WTC11 (cell line): ENCODE data around the gene BRD1. TPM values are rescaled to one million over a fixed set of nuclear protein-coding genes. Genes with fewer than 3 reads are reported as not detected.

Source experiments
- ATAC-seq: fragments of 200-7000 bp; cut with Tn5 transposase; 2 replicates; pipeline ENCODE4 v1.10.0; 2021; ENCODE audit warnings: mild to moderate bottlenecking, moderate library complexity
- CTCF ChIA-PET: fragments of 300-600 bp; sonication (Branson Sonifier 250); formaldehyde crosslinking; loops from one replicate; lab custom pipeline; 2021; ENCODE audit warnings: antibody characterized with exemption; lab: Charles Lee
- POLR2A ChIA-PET: fragments of 350-600 bp; sonication (Branson Sonifier 250); formaldehyde crosslinking; loops from one replicate; lab custom pipeline; 2021; ENCODE audit warnings: antibody characterized with exemption; lab: Charles Lee
- DNase-seq: peaks from one replicate; pipeline ENCODE4 v3.0.0; 2021; ENCODE audit warnings: low spot score
- H3K27ac Mint-ChIP-seq: 2 replicates; pipeline ENCODE4 v1.8.0; 2021; ENCODE audit warnings: mixed read lengths
- H3K27me3 Mint-ChIP-seq: 2 replicates; pipeline ENCODE4 v1.8.0; 2021; ENCODE audit warnings: low read depth, mild to moderate bottlenecking, moderate library complexity, mixed read lengths
- H3K36me3 Mint-ChIP-seq: 2 replicates; pipeline ENCODE4 v1.8.0; 2021; ENCODE audit warnings: mixed read lengths
- H3K4me1 Mint-ChIP-seq: 2 replicates; pipeline ENCODE4 v1.8.0; 2022; ENCODE audit warnings: mixed read lengths
- H3K4me3 Mint-ChIP-seq: 2 replicates; pipeline ENCODE4 v1.8.0; 2021; ENCODE audit warnings: mild to moderate bottlenecking, moderate library complexity, mixed read lengths
- H3K9me3 Mint-ChIP-seq: 2 replicates; pipeline ENCODE4 v1.8.0; 2021; ENCODE audit warnings: mixed read lengths
- ATF1 ChIP-seq: sonication (generic); formaldehyde crosslinking; IDR thresholded peaks from 2 replicates; pipeline ENCODE4 v1.8.1; 2023; ENCODE audit warnings: mild to moderate bottlenecking, moderate library complexity, missing genetic modification reagents
- ATF3 ChIP-seq: sonication (generic); formaldehyde crosslinking; conservative IDR thresholded peaks from 2 replicates; pipeline ENCODE4 v1.8.1; 2022; ENCODE audit warnings: mild to moderate bottlenecking, missing genetic modification reagents
- CBFB ChIP-seq: sonication (generic); formaldehyde crosslinking; IDR thresholded peaks from 2 replicates; pipeline ENCODE4 v1.8.1; 2022; ENCODE audit warnings: mild to moderate bottlenecking, low read depth, missing genetic modification reagents
- CREB1 ChIP-seq: sonication (generic); formaldehyde crosslinking; IDR thresholded peaks from 2 replicates; pipeline ENCODE4 v1.8.0; 2023; ENCODE audit warnings: mild to moderate bottlenecking, missing genetic modification reagents
- CTCF ChIP-seq: fragments of 200-600 bp; IDR thresholded peaks from 2 replicates; pipeline ENCODE4 v1.8.0; 2022; ENCODE audit warnings: antibody characterized with exemption
- ETV6 ChIP-seq: sonication (generic); formaldehyde crosslinking; IDR thresholded peaks from 2 replicates; pipeline ENCODE4 v1.8.1; 2022; ENCODE audit warnings: mild to moderate bottlenecking, missing genetic modification reagents
- FOXJ3 ChIP-seq: sonication (generic); formaldehyde crosslinking; IDR thresholded peaks from 2 replicates; pipeline ENCODE4 v1.9.0; 2021; ENCODE audit warnings: missing genetic modification reagents, mild to moderate bottlenecking, borderline replicate concordance
- GABPB1 ChIP-seq: sonication (generic); formaldehyde crosslinking; IDR thresholded peaks from 2 replicates; pipeline ENCODE4 v1.8.1; 2023; ENCODE audit warnings: mild to moderate bottlenecking, missing genetic modification reagents
- GTF2I ChIP-seq: fragments of 250-450 bp; sonication (Bioruptor Pico); conservative IDR thresholded peaks from 2 replicates; pipeline ENCODE4 v1.4.0; 2021; ENCODE audit warnings: mild to moderate bottlenecking
- HMGA2 ChIP-seq: fragments of 250-450 bp; sonication (Bioruptor Pico); IDR thresholded peaks from 2 replicates; pipeline ENCODE4 v1.4.0; 2021; ENCODE audit warnings: mild to moderate bottlenecking, moderate library complexity
- JAZF1 ChIP-seq: fragments of 250-450 bp; sonication (Bioruptor Pico); IDR thresholded peaks from 2 replicates; pipeline ENCODE4 v1.9.0; 2021; ENCODE audit warnings: moderate library complexity, mild to moderate bottlenecking, inconsistent platforms
- MYBL2 ChIP-seq: sonication (generic); formaldehyde crosslinking; IDR thresholded peaks from 2 replicates; pipeline ENCODE4 v1.8.1; 2023; ENCODE audit warnings: mild to moderate bottlenecking, moderate library complexity, missing genetic modification reagents
- NFATC4 ChIP-seq: fragments of 250-450 bp; sonication (Bioruptor Pico); IDR thresholded peaks from 2 replicates; pipeline ENCODE4 v1.9.0; 2021; ENCODE audit warnings: mild to moderate bottlenecking
- NR2C2 ChIP-seq: sonication (generic); formaldehyde crosslinking; IDR thresholded peaks from 2 replicates; pipeline ENCODE4 v1.8.0; 2022; ENCODE audit warnings: mild to moderate bottlenecking, missing genetic modification reagents
- PRRX2 ChIP-seq: fragments of 250-450 bp; sonication (Bioruptor Pico); IDR thresholded peaks from 2 replicates; pipeline ENCODE4 v1.8.0; 2021; ENCODE audit warnings: mild to moderate bottlenecking
- ZNF138 ChIP-seq: sonication (generic); formaldehyde crosslinking; conservative IDR thresholded peaks from 2 replicates; pipeline ENCODE4 v1.8.1; 2022; ENCODE audit warnings: mild to moderate bottlenecking, moderate library complexity, missing genetic modification reagents
- ZNF219 ChIP-seq: sonication (generic); formaldehyde crosslinking; IDR thresholded peaks from 2 replicates; pipeline ENCODE4 v1.8.0; 2023; ENCODE audit warnings: missing genetic modification reagents, mild to moderate bottlenecking, borderline replicate concordance
- ZNF232 ChIP-seq: sonication (generic); formaldehyde crosslinking; IDR thresholded peaks from 2 replicates; pipeline ENCODE4 v1.8.0; 2022; ENCODE audit warnings: mild to moderate bottlenecking, missing genetic modification reagents
- ZNF317 ChIP-seq: sonication (generic); formaldehyde crosslinking; IDR thresholded peaks from 2 replicates; pipeline ENCODE4 v1.8.1; 2023; ENCODE audit warnings: low read depth, mild to moderate bottlenecking, moderate library complexity, missing genetic modification reagents, borderline replicate concordance
- ZNF396 ChIP-seq: fragments of 250-450 bp; sonication (Bioruptor Pico); IDR thresholded peaks from 2 replicates; pipeline ENCODE4 v1.8.0; 2021; ENCODE audit warnings: mild to moderate bottlenecking, moderate library complexity, borderline replicate concordance
- total RNA-seq: library from RNA; stranded (reverse); gene quantifications from 3 replicates; pipeline ENCODE4 v1.2.3, GENCODE V29; 2021
- TF ChIP-seq, protein P1 (sequence below): sonication (generic); formaldehyde crosslinking; IDR thresholded peaks from 2 replicates; pipeline ENCODE4 v1.8.1; 2023; ENCODE audit warnings: mild to moderate bottlenecking, missing genetic modification reagents, borderline replicate concordance
- TF ChIP-seq, protein P2 (sequence below): sonication (generic); formaldehyde crosslinking; IDR thresholded peaks from 2 replicates; pipeline ENCODE4 v1.8.0; 2023; ENCODE audit warnings: mild to moderate bottlenecking, missing genetic modification reagents

Gene BRD1
- total RNA-seq, 1 experiment from 2014 or later = 36.6 TPM

DNA sequence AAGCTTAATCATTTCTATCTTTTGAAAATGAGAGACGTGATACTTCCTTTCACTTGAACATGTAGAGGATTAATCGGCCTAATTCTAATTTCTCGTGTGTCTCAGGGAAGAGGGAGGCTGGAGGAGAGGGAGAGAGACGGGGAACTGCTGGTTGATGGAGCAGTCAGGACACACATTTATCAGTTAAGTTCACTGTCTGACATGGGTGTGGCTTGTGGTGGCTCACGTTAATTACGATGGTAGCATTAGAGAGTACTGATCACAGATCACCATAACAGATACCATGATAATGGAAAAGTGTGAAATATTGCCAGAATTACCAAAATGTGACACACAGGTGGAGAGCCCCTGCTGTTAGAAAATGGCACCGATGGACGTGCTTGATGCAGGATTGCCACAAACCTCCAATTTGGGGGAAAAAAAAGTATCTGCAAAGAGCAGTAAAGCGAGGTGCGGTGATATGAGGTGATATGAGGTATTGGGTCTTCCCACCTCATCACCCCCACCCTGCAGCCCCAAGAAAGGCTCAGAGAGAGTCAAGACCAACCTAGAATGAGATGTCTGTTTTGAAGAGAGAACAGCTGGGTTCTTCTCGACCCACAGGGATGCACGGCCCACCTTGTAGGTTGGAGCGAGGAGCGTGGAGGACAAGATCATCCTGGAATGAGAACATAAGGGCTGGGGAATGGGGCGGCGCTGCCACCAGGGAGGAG, 45.7 kb upstream of the BRD1 start (continued):
- TF ChIP-seq, protein P1, sequence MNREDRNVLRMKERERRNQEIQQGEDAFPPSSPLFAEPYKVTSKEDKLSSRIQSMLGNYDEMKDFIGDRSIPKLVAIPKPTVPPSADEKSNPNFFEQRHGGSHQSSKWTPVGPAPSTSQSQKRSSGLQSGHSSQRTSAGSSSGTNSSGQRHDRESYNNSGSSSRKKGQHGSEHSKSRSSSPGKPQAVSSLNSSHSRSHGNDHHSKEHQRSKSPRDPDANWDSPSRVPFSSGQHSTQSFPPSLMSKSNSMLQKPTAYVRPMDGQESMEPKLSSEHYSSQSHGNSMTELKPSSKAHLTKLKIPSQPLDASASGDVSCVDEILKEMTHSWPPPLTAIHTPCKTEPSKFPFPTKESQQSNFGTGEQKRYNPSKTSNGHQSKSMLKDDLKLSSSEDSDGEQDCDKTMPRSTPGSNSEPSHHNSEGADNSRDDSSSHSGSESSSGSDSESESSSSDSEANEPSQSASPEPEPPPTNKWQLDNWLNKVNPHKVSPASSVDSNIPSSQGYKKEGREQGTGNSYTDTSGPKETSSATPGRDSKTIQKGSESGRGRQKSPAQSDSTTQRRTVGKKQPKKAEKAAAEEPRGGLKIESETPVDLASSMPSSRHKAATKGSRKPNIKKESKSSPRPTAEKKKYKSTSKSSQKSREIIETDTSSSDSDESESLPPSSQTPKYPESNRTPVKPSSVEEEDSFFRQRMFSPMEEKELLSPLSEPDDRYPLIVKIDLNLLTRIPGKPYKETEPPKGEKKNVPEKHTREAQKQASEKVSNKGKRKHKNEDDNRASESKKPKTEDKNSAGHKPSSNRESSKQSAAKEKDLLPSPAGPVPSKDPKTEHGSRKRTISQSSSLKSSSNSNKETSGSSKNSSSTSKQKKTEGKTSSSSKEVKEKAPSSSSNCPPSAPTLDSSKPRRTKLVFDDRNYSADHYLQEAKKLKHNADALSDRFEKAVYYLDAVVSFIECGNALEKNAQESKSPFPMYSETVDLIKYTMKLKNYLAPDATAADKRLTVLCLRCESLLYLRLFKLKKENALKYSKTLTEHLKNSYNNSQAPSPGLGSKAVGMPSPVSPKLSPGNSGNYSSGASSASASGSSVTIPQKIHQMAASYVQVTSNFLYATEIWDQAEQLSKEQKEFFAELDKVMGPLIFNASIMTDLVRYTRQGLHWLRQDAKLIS = no peak
- TF ChIP-seq GTF2I (CRISPR knock-in tag) = no peak
- no peak for TF ChIP-seq ETV6 (CRISPR knock-in tag)
- no peak for TF ChIP-seq ZNF219

DNA sequence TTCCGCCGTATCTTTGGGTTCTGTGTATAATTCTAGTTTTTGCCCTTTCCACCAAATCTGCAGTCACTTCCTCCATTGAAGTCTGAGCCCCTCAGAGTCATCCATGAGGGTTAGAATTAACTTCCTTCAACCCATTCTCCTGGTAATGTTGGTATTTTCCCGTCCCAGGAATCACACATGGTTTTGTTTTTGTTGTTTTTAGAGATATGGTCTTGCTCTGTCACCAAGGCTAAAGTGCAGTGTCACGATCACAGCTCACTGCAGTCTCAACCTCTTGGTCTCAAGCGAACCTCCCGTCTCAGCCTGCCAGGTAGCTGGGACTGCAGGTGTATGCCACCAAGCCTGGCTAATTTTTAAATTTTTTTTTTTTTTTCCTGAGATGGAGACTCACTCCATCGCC, 44.7 kb upstream of the BRD1 start:
- Mint-ChIP-seq H3K36me3 (peaks cover 46% of the 10 kb centered on the region), H3K27ac (no peak overlapping the region)
- POLR2A ChIA-PET = no interaction called here

More for the DNA sequence above, 44.7 kb upstream of the BRD1 start:
- no peaks in the 10 kb centered on the region for H3K27me3 Mint-ChIP-seq
- peaks cover 21% of the 10 kb centered on the region for H3K9me3 Mint-ChIP-seq
- no peak for DNase-seq
- no peak overlapping the region for H3K4me3 Mint-ChIP-seq
- peaks cover 3% of the 10 kb centered on the region for H3K4me1 Mint-ChIP-seq
- TF ChIP-seq ATF1 (CRISPR knock-in tag) (no peak), GABPB1 (no peak), CBFB (CRISPR knock-in tag) (no peak), ZNF317 (CRISPR knock-in tag) (no peak), NFATC4 (CRISPR knock-in tag) (no peak), ZNF232 (CRISPR knock-in tag) (no peak), JAZF1 (CRISPR knock-in tag) (no peak), ZNF138 (CRISPR knock-in tag) (no peak), ZNF396 (CRISPR knock-in tag) (no peak), ATF3 (CRISPR knock-in tag) (no peak), PRRX2 (CRISPR knock-in tag) (no peak), NR2C2 (no peak), CREB1 (no peak), FOXJ3 (no peak), MYBL2 (CRISPR knock-in tag) (no peak), CTCF (no peak), HMGA2 (no peak)
- TF ChIP-seq, protein P2, sequence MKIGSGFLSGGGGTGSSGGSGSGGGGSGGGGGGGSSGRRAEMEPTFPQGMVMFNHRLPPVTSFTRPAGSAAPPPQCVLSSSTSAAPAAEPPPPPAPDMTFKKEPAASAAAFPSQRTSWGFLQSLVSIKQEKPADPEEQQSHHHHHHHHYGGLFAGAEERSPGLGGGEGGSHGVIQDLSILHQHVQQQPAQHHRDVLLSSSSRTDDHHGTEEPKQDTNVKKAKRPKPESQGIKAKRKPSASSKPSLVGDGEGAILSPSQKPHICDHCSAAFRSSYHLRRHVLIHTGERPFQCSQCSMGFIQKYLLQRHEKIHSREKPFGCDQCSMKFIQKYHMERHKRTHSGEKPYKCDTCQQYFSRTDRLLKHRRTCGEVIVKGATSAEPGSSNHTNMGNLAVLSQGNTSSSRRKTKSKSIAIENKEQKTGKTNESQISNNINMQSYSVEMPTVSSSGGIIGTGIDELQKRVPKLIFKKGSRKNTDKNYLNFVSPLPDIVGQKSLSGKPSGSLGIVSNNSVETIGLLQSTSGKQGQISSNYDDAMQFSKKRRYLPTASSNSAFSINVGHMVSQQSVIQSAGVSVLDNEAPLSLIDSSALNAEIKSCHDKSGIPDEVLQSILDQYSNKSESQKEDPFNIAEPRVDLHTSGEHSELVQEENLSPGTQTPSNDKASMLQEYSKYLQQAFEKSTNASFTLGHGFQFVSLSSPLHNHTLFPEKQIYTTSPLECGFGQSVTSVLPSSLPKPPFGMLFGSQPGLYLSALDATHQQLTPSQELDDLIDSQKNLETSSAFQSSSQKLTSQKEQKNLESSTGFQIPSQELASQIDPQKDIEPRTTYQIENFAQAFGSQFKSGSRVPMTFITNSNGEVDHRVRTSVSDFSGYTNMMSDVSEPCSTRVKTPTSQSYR (CRISPR knock-in tag) = no peak
- ATAC-seq = no peak
- CTCF ChIA-PET = no interaction called here
